HG02938 (cell line): ENCODE measurements around the gene MCUB.
A peak's percentile ranks its signal among the peaks of the same experiment; 100 is the strongest.
"Not testable (repeated sequence)": the region's sequence is repeated elsewhere in the genome, so short reads cannot be mapped to it uniquely, and the experiment has no call there.

Experiments
- ATAC-seq: cut with Tn5 transposase; IDR thresholded peaks from one replicate; pipeline ENCODE4 v1.9.1; 2021; ENCODE audit warnings: mild to moderate bottlenecking, moderate library complexity; ENCODE audit not compliant: unreplicated experiment

Gene MCUB

GRCh38 chr4:109676886-109677285 is 116.8 kb downstream of the MCUB start:
- no peak for ATAC-seq

GRCh38 chr4:109678472-109678871 is 118.4 kb downstream of the MCUB start:
- ATAC-seq = not testable (repeated sequence)

- not testable (repeated sequence) for ATAC-seq
These were observed 118.9 kb downstream of the MCUB start for GRCh38 chr4:109678925-109679324.

GRCh38 chr4:109682875-109683274 is 122.8 kb downstream of the MCUB start:
- ATAC-seq = no peak

GRCh38 chr4:109683621-109684253 is 123.7 kb downstream of the MCUB start:
- no peak for ATAC-seq

- no peak for ATAC-seq
These were observed 124.7 kb downstream of the MCUB start for GRCh38 chr4:109684727-109685126.

- peak; percentile 90 for ATAC-seq
These were observed 130.8 kb downstream of the MCUB start for GRCh38 chr4:109690690-109691410.

GRCh38 chr4:109691411-109691920 is 131.4 kb downstream of the MCUB start:
- ATAC-seq = no peak

- no peak for ATAC-seq
These were observed 138.6 kb downstream of the MCUB start for GRCh38 chr4:109698656-109699055.

GRCh38 chr4:109699553-109700225 is 139.6 kb downstream of the MCUB start:
- ATAC-seq = no peak

GRCh38 chr4:109701566-109702410 is 141.7 kb downstream of the MCUB start:
- peak; percentile 3 for ATAC-seq

- peak; percentile 74 for ATAC-seq
These were observed 143.1 kb downstream of the MCUB start, which contains the start of gene CASP6 for GRCh38 chr4:109702950-109703663. CASP6 (minus strand) TSS chr4:109703445; CDS start chr4:109703395, 50 bp downstream.

- no peak for ATAC-seq
These were observed 143.8 kb downstream of the MCUB start for GRCh38 chr4:109703664-109704361.

GRCh38 chr4:109708435-109708834 is 148.4 kb downstream of the MCUB start:
- no peak for ATAC-seq

- peak; percentile 97 for ATAC-seq
These were observed 148.9 kb downstream of the MCUB start for GRCh38 chr4:109708990-109709389.

GRCh38 chr4:109713500-109713899 is 153.5 kb downstream of the MCUB start:
- no peak for ATAC-seq

GRCh38 chr4:109718759-109719158 is 158.7 kb downstream of the MCUB start:
- ATAC-seq = no peak

- no peak for ATAC-seq
These were observed 159.6 kb downstream of the MCUB start for GRCh38 chr4:109719604-109720003.

- no peak for ATAC-seq
These were observed 161.0 kb downstream of the MCUB start for GRCh38 chr4:109721033-109721432.
